DND-41 (cell line): ENCODE data around the gene APH1A.

Experiments used
- ATAC-seq: fragments of 200-7000 bp; cut with Tn5 transposase; 3 replicates; pipeline ENCODE4 v1.9.1; 2021; ENCODE audit warnings: low read depth; ENCODE audit not compliant: insufficient read depth
- DNase-seq: peaks from one replicate; pipeline ENCODE4 v3.0.0-alpha.2; 2020
- H2AFZ ChIP-seq: 2 replicates; pipeline ENCODE4 v1.6.0; 2012; ENCODE audit warnings: low read depth, low read length
- H3K27ac ChIP-seq: 2 replicates; pipeline ENCODE4 v1.5.1; 2012; ENCODE audit warnings: low read length, inconsistent platforms
- H3K27me3 ChIP-seq: fragments of 200-600 bp; sonication (generic); 2 replicates; pipeline ENCODE4 v1.6.0; 2012; ENCODE audit warnings: low read length, mild to moderate bottlenecking, inconsistent platforms; ENCODE audit not compliant: insufficient read depth, poor library complexity
- H3K36me3 ChIP-seq: 2 replicates; pipeline ENCODE4 v1.5.1; 2012; ENCODE audit warnings: low read length, inconsistent platforms; ENCODE audit not compliant: insufficient read depth
- H3K4me1 ChIP-seq: 2 replicates; pipeline ENCODE4 v1.5.1; 2012; ENCODE audit warnings: mild to moderate bottlenecking, low read length; ENCODE audit not compliant: insufficient read depth
- H3K4me2 ChIP-seq: 2 replicates; pipeline ENCODE4 v1.6.0; 2012; ENCODE audit warnings: mild to moderate bottlenecking, moderate library complexity, low read length, inconsistent platforms; ENCODE audit not compliant: insufficient read depth
- H3K4me3 ChIP-seq, 2 experiments: fragments of 200-600 bp in 1 of 2; shearing (Covaris generic) in 1 of 2; 2 replicates each; pipeline ENCODE4 v1.5.1; 2012 to 2016; ENCODE audit warnings: inconsistent platforms in 2 of 2, low read length in 2 of 2, mild to moderate bottlenecking in 2 of 2, low read depth in 1 of 2, moderate library complexity in 1 of 2
- H3K79me2 ChIP-seq: 2 replicates; pipeline ENCODE4 v1.6.0; 2012; ENCODE audit warnings: low read length, inconsistent platforms; ENCODE audit not compliant: insufficient read depth
- H3K9ac ChIP-seq: 2 replicates; pipeline ENCODE4 v1.6.0; 2012; ENCODE audit warnings: low read depth, mild to moderate bottlenecking, inconsistent platforms, low read length, moderate library complexity
- H3K9me3 ChIP-seq: 2 replicates; pipeline ENCODE4 v1.5.1; 2012; ENCODE audit warnings: low read length, moderate library complexity, mild to moderate bottlenecking, inconsistent platforms; ENCODE audit not compliant: insufficient read depth, severe bottlenecking
- H4K20me1 ChIP-seq: 2 replicates; pipeline ENCODE4 v1.6.0; 2012; ENCODE audit warnings: low read length; ENCODE audit not compliant: insufficient read depth
- CTCF ChIP-seq: IDR thresholded peaks from 2 replicates; pipeline ENCODE4 v1.5.1; 2012; ENCODE audit warnings: borderline replicate concordance, low read length, moderate library complexity, mild to moderate bottlenecking; ENCODE audit not compliant: poor library complexity, severe bottlenecking; ENCODE audit errors: extremely low read depth
- EZH2 ChIP-seq: IDR thresholded peaks from 3 replicates; pipeline ENCODE4 v1.6.1; 2012; ENCODE audit warnings: borderline replicate concordance, low read depth, mild to moderate bottlenecking, moderate library complexity, low read length, inconsistent platforms; ENCODE audit not compliant: severe bottlenecking

Gene APH1A

DNA sequence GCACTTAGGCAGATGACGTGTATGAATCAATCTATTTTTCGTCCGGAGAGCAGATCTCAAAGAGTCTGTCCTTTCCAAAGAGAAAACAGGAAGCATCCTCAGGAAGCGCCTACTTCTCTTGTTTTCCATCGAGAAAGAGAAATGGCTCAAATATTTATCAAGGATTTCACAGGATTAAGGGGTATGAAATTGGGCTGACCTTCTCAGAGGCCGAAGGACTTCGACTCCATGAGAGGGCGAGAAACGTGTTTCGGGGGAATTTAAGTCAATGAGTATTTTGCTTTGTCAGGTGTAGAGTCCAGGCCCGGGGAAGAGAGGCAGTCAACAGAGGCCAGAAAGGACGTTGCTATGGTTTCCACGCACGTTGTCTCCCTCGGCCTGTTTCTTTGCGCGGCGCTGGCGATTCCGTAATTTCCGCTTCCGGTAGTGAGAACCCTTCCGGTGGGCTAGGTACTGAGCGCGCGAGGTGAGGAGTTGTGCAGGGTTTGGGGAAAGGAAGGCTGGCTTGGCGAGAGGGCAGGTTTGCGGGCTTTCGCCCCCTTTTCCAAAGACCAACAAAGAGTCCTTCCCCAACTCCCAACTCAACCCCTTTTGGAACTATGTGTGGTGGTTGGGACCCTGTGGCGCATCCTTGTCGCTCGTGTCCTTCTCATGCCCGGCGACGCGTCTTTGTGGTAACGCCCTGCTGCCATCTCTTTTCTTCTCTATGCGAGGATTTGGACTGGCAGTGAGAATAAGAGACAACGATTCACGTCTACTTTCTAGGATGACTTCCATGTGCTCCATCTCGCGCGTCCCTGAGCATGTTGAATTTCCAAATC lies 24.8 kb upstream of the APH1A start, which contains the start of gene MRPS21:
TSS of gene MRPS21 (plus strand) at position 429 of the 821 bp plus-strand sequence. CDS start 506 bp downstream, outside the sequence.
- peak within 1 kb of the TSS; percentile 71 for H3K9ac ChIP-seq
- peak within 1 kb of the TSS; percentile 77 to 85 for H3K4me3 ChIP-seq
- H3K4me2 ChIP-seq, result peak within 1 kb of the TSS; percentile 76
- DNase-seq (peak; percentile 80), ATAC-seq (peak; percentile 98)
- no peaks in the 10 kb centered on the region for H4K20me1 ChIP-seq
- peaks cover 21% of the 10 kb centered on the region for H3K4me1 ChIP-seq
- H3K27me3 ChIP-seq, result no peaks in the 10 kb centered on the region
- peaks cover 26% of the 10 kb centered on the region for H3K79me2 ChIP-seq
- H3K9me3 ChIP-seq, result no peaks in the 10 kb centered on the region
- H3K27ac ChIP-seq, result peak within 1 kb of the TSS; percentile 74
- TF ChIP-seq CTCF, result no peak
- no peak for TF ChIP-seq EZH2
- peak within 1 kb of the TSS; percentile 76 for H2AFZ ChIP-seq
- peaks cover 6% of the 10 kb centered on the region; the same call in 1 of the 2 replicates for H3K36me3 ChIP-seq

DNA sequence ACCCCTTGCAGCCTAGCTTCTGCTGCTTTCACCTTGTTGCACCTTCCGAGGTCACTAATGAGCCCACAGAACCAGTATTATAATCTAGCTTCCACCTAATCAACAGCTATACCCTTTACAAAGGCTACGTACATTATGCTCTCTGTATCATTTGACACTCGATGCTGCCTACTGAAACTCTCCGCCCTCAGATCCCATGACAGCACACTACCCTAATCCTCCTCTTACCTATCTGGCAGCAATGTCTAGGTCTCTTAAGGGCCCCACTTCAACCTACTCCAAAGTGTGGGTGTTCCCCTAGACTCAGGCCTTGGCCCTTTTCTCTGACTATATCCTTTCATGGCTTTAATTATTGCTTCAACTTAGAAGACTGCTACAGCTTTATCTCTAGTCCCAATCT lies 20.0 kb upstream of the APH1A start:
- Histone ChIP-seq H3K27ac (no peak overlapping the region), H4K20me1 (no peaks in the 10 kb centered on the region), H3K27me3 (peaks cover 3% of the 10 kb centered on the region), H3K4me3 (no peak overlapping the region), H3K9me3 (no peaks in the 10 kb centered on the region), H3K4me2 (no peak overlapping the region), H2AFZ (no peak overlapping the region), H3K36me3 (no peaks in the 10 kb centered on the region), H3K79me2 (peaks cover 6% of the 10 kb centered on the region), H3K4me1 (peaks cover 7% of the 10 kb centered on the region; the same call in 1 of the 2 replicates), H3K9ac (no peak overlapping the region)
- ATAC-seq, result no peak
- no peak for DNase-seq
- TF ChIP-seq CTCF, result no peak
- TF ChIP-seq EZH2, result no peak

- H3K4me1 ChIP-seq, result peaks cover 6% of the 10 kb centered on the region; the same call in 1 of the 2 replicates
- H3K9ac ChIP-seq, result no peak overlapping the region
- H3K4me3 ChIP-seq, result no peak overlapping the region
- peaks cover 3% of the 10 kb centered on the region for H3K27me3 ChIP-seq
- no peaks in the 10 kb centered on the region for H4K20me1 ChIP-seq
- no peak overlapping the region for H2AFZ ChIP-seq
- no peaks in the 10 kb centered on the region for H3K9me3 ChIP-seq
- no peak for ATAC-seq
- no peak overlapping the region for H3K27ac ChIP-seq
- no peaks in the 10 kb centered on the region for H3K36me3 ChIP-seq
- no peak overlapping the region for H3K4me2 ChIP-seq
- 0 out of 2 replicates have a peak, but pooled peaks cover 2% of the 10 kb centered on the region for H3K79me2 ChIP-seq
- DNase-seq, result no peak
- no peak for TF ChIP-seq CTCF
- TF ChIP-seq EZH2, result no peak
Observed at GRCh38 chr1:150288382-150288781, 19.6 kb upstream of the APH1A start.
